ENCODE data around the gene WNT7A. TPM values are rescaled to one million over a fixed set of nuclear protein-coding genes. Genes with fewer than 3 reads are reported as not detected.

Gene WNT7A
- total RNA-seq, 2 donors from 2014 or later: 0.11 TPM; not detected in 1

Other genes with a start within 250 kb of the WNT7A start
- 10 to 100 TPM; 12.1 to 14.8 TPM for gene CHCHD4, start 244.8 kb upstream of the WNT7A start, total RNA-seq
- 10 to 100 TPM; 56.8 to 80.5 TPM for gene TMEM43, start 245.0 kb upstream of the WNT7A start, total RNA-seq

Data from prostate gland (tissue), 2 donors.